GM12892 (cell line): Measurements from ENCODE around the gene ST3GAL3.

Experiments
- POLR2A ChIP-seq: IDR thresholded peaks from 2 replicates; pipeline ENCODE4 v1.6.1; 2011; ENCODE audit warnings: low read depth, low read length, control low read depth
- POLR2AphosphoS5 ChIP-seq: IDR thresholded peaks from 2 replicates; pipeline ENCODE4 v1.6.1; 2011; ENCODE audit warnings: low read depth, low read length, control low read depth

GRCh38 chr1:43880604-43881003 is 173.3 kb downstream of the ST3GAL3 start:
- TF ChIP-seq POLR2A (no peak), POLR2AphosphoS5 (no peak)
